A673 (cell line): ENCODE results near the gene SAP30L. TPM values are rescaled to one million over a fixed set of nuclear protein-coding genes. Genes with fewer than 3 reads are reported as not detected.
A peak's percentile ranks its signal among the peaks of the same experiment; 100 is the strongest.

Experiments
- BruUV-seq: library from RNA; stranded (reverse); fragments of 400-500 nt; replicated peaks from 2 replicates; lab custom pipeline; 2021; lab: Mats Ljungman, UMichigan
- CTCF ChIA-PET: fragments of 300-600 bp; sonication (Branson Sonifier 250); formaldehyde crosslinking; loops from one replicate; lab custom pipeline; 2022; ENCODE audit warnings: antibody characterized with exemption; lab: Charles Lee
- POLR2A ChIA-PET: fragments of 300-600 bp; sonication (Branson Sonifier 250); formaldehyde crosslinking; loops from one replicate; lab custom pipeline; 2022; ENCODE audit warnings: antibody characterized with exemption; ENCODE audit not compliant: low non-redundant PET; lab: Charles Lee
- DNase-seq: peaks from one replicate; pipeline ENCODE4 v3.0.0-alpha.2; 2015; ENCODE audit warnings: low spot score
- H3K27ac ChIP-seq: fragments of 200-600 bp; sonication (generic); 2 replicates; pipeline ENCODE4 v1.5.1; 2016; ENCODE audit warnings: mixed run types, low read depth, mild to moderate bottlenecking, mixed read lengths, antibody characterized with exemption, low read length; ENCODE audit not compliant: poor library complexity, severe bottlenecking
- H3K27me3 ChIP-seq: fragments of 200-600 bp; sonication (generic); replicated peaks from 2 replicates; pipeline ENCODE4 v1.6.1; 2017; ENCODE audit warnings: mixed run types, low read depth, mild to moderate bottlenecking, mixed read lengths, antibody characterized with exemption, low read length; ENCODE audit not compliant: insufficient read depth, poor library complexity
- H3K36me3 ChIP-seq: fragments of 200-600 bp; sonication (generic); 2 replicates; pipeline ENCODE4 v1.6.1; 2016; ENCODE audit warnings: mixed run types, mild to moderate bottlenecking, mixed read lengths, antibody characterized with exemption, low read length; ENCODE audit not compliant: insufficient read depth, poor library complexity, severe bottlenecking
- H3K4me1 ChIP-seq: fragments of 200-600 bp; sonication (generic); 2 replicates; pipeline ENCODE4 v1.6.1; 2017; ENCODE audit warnings: mixed run types, mild to moderate bottlenecking, mixed read lengths, antibody characterized with exemption, low read length; ENCODE audit not compliant: insufficient read depth, poor library complexity, severe bottlenecking
- H3K4me3 ChIP-seq: fragments of 200-600 bp; sonication (generic); 2 replicates; pipeline ENCODE4 v1.5.1; 2016; ENCODE audit warnings: low read depth, mixed run types, mild to moderate bottlenecking, mixed read lengths, low read length; ENCODE audit not compliant: poor library complexity, severe bottlenecking
- H3K9me3 ChIP-seq: fragments of 200-600 bp; sonication (generic); 2 replicates; pipeline ENCODE4 v1.6.1; 2016; ENCODE audit warnings: mixed run types, low read depth, mild to moderate bottlenecking, mixed read lengths, antibody characterized with exemption, low read length; ENCODE audit not compliant: poor library complexity, severe bottlenecking
- EZH2 ChIP-seq: fragments of 200-600 bp; sonication (generic); IDR thresholded peaks from 2 replicates; pipeline ENCODE4 v1.6.1; 2017; ENCODE audit warnings: borderline replicate concordance, low read depth, mild to moderate bottlenecking, mixed read lengths, antibody characterized with exemption, low read length; ENCODE audit not compliant: poor library complexity, severe bottlenecking
- intact Hi-C: fragments of 100-400 bp; cut with micrococcal nuclease; formaldehyde crosslinking; loops from one replicate; pipeline ENCODE4 v1.10.0; 2022; ENCODE audit not compliant: unreplicated experiment
- total RNA-seq: library from RNA; stranded (reverse); gene quantifications from 2 replicates; pipeline ENCODE4 v1.2.3, GENCODE V29; 2021
- TF ChIP-seq, protein P1 (sequence below): fragments of 300-800, 200-600 bp; sonication (generic); conservative IDR thresholded peaks from 2 replicates; pipeline ENCODE4 v1.5.1; 2017; ENCODE audit warnings: low read depth, mild to moderate bottlenecking, antibody characterized with exemption, low read length, moderate library complexity, mixed read lengths

The SAP30L gene
- total RNA-seq, 1 experiment from 2014 or later = 29.2 TPM

DNA sequence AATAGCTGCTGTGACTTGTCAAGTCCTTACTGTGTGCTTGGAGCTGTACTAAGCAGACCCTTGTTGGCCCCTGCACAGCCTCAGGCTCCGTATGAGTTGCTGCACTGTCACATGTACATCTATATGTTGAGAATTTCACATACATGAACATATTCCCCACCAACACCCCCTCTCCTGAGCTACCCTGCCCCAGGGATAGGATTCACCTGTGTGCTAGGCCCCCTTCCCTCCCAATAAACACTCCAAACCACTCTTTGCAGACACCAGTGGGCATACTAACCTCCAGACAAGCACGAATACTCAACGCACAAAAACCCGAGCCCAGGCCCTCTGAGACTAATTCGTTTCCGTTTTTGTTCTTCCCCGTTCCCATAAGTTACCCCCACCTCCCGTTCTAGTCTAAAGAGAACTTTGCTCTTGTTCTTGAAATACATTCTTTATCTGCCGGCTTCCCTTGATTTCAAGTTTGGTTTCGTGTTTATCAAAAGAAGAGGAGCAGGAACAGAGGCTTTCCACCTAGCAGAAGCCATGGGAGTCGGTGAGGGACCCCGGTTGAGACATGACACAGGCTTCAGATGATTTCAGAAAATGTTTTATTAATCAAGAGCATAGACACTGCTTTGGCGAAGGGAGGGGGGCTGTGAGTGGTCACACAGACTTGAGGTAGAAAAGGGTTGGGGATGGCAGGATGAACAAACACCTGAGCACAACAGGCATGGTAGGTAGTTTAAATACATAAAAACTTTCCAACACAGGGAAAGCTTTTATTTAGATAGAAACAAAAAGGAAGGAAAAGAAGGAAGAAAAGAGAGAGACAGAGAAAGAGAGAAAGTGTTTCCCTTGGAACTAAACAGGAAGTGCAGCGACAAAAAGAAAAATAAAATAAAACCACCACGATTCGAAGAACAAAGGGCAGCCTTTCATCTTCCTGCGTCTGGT lies 28.9 kb downstream of the SAP30L start:
- Histone ChIP-seq H3K4me3 (no peak overlapping the region), H3K9me3 (no peaks in the 10 kb centered on the region), H3K27ac (no peak overlapping the region), H3K4me1 (peaks cover 4% of the 10 kb centered on the region), H3K27me3 (peaks cover 99% of the 10 kb centered on the region), H3K36me3 (no peaks in the 10 kb centered on the region)
- POLR2A ChIA-PET = no interaction called here
- TF ChIP-seq, protein P1, sequence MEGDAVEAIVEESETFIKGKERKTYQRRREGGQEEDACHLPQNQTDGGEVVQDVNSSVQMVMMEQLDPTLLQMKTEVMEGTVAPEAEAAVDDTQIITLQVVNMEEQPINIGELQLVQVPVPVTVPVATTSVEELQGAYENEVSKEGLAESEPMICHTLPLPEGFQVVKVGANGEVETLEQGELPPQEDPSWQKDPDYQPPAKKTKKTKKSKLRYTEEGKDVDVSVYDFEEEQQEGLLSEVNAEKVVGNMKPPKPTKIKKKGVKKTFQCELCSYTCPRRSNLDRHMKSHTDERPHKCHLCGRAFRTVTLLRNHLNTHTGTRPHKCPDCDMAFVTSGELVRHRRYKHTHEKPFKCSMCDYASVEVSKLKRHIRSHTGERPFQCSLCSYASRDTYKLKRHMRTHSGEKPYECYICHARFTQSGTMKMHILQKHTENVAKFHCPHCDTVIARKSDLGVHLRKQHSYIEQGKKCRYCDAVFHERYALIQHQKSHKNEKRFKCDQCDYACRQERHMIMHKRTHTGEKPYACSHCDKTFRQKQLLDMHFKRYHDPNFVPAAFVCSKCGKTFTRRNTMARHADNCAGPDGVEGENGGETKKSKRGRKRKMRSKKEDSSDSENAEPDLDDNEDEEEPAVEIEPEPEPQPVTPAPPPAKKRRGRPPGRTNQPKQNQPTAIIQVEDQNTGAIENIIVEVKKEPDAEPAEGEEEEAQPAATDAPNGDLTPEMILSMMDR = no peak
- peak; percentile 67 for TF ChIP-seq EZH2
- CTCF ChIA-PET = no interaction called here
- intact Hi-C loops = loop anchor here (2.0 kb wide), 1 partner anchor 136 kb away; no protein-coding TSS in a partner anchor
- no peak for DNase-seq
- BruUV-seq = no TSS peak

DNA sequence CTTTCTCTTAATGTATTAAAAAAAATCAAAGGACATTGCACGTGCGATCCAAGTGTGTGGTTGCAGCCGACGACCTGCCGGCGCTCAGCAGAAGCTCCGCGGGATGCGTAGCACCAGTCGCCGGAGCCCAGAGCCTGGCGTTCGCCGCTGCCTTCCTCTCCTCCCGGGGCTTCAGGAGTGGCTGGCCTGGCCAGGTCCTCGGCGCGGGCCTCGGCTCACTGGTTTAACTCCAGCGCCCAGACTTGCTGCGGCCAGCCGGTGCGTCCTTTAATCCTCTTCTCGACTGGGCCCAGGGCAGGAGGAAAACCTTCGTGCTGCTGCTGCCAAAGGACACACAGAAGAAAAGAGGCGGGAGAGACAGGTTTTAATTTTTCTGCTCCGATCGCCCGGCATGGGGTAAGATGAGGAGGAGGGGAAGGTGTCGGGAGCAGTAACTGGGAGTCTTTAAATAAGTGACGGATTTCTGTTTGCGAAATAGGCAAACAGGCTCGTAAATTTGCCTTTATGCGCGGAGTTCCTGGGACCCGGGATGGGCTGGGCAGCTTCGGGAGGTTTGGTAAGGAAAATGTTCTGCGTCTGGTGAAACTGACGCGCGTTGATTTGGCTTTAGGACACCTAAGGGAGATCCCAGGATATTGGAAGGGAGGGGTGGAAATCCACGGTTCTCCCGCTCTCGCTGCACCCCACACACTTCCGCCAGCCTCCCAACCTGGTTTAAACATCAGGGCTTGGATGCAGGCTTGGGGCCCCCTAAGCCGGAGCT lies 30.0 kb downstream of the SAP30L start:
- Histone ChIP-seq H3K27ac (no peak overlapping the region), H3K4me3 (no peak overlapping the region), H3K36me3 (no peaks in the 10 kb centered on the region), H3K9me3 (no peaks in the 10 kb centered on the region), H3K27me3 (peaks cover 100% of the 10 kb centered on the region), H3K4me1 (peaks cover 4% of the 10 kb centered on the region)
- DNase-seq = no peak
- intact Hi-C loops = loop anchor here (2.0 kb wide), 1 partner anchor 135 kb away; no protein-coding TSS in a partner anchor
- BruUV-seq = no TSS peak
- TF ChIP-seq, protein P1 = no peak
- TF ChIP-seq EZH2 = peak; percentile 47
- ChIA-PET POLR2A (no interaction called here), CTCF (no interaction called here)

DNA sequence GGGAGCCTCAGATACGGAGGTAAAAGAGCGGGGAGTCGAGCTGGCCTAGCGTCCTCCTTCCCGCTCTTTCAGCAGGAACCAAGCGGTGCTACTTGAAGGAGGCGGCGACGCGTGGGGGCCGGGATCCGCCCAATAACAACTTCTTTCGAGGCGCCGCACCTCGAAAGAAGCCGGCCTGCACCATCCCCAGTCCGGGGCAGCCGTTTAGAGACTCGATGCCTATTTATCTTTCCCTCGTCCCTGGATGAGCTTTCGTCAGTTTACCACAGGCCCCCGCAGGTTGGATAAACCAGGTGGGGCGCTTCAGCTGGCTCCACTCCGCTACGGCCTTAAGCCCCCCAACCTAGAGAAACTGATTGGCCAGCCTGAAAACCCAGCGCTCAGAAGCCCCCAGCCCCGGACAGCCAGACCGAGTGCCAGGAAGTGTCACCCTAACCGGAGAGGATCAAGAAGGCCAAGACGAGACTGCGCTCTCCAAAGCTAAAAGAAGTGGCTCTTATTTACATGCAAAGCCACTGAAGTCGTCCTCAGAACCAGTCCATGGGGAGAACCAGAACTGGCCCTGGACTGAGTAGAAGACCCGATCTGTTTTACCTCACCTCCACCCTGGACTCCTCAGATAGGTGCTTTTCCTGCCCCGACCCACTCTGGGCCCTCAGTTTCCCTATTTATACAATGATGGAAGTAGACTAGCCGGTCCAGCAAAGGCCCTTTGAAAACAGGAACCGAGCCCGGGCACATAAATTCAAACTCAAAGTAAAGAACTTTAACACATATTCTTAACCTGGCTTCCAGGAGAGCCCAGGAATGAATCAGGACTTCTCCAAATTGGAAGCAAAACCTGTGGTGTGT lies 30.8 kb downstream of the SAP30L start:
- ChIA-PET CTCF (no interaction called here), POLR2A (no interaction called here)
- no peak for DNase-seq
- no peaks in the 10 kb centered on the region for H3K9me3 ChIP-seq
- H3K4me3 ChIP-seq = no peak overlapping the region
- H3K36me3 ChIP-seq = no peaks in the 10 kb centered on the region
- H3K27ac ChIP-seq = no peak overlapping the region
- intact Hi-C loops = no loop called here
- H3K4me1 ChIP-seq = peaks cover 4% of the 10 kb centered on the region
- peaks cover 100% of the 10 kb centered on the region for H3K27me3 ChIP-seq
- BruUV-seq = no TSS peak
- TF ChIP-seq, protein P1 = no peak
- TF ChIP-seq EZH2 = no peak
